RPMI8226 (cell line): ENCODE data around the gene NEU2.
"Not testable (repeated sequence)": the region's sequence is repeated elsewhere in the genome, so short reads cannot be mapped to it uniquely, and the experiment has no call there.

ENCODE experiments used
- DNase-seq: peaks from one replicate; pipeline ENCODE4 v3.0.0-alpha.2; 2015

NEU2 gene

DNA sequence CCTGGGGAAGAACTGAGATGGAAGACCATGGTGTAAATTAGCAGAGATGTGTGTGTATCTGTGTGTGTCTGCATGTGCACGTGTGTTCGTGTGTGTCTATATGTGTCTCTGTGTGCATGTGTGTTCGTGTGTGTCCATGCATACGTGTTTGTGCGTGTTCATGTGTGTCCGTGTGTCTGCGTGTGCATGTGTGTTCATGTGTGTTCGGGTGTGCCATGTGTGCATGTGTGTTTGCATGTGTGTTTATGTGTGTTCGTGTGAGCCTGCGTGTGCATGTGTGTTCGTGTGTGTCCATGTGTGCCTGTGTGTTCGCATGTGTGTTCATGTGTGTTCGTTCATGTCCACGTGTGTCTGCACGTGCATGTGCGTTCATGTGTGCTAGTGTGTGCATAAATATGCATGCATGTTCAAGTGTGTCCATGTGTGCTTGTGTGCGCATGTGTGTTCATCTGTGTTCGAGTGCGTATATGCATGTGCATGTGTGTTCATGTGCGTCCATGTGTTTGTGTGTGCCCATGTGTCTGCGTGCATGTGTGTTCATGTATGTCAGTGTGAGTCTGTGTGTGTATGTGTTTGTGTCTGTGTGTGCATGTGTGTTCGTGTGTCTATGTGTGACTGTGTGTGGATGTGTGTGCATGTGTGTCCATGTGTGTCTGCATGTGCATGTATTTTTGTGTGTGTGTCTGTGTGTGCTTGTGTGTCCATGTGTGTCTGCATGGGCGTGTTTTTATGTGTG is 3.1 kb downstream of the NEU2 start:
- DNase-seq = no peak

DNA sequence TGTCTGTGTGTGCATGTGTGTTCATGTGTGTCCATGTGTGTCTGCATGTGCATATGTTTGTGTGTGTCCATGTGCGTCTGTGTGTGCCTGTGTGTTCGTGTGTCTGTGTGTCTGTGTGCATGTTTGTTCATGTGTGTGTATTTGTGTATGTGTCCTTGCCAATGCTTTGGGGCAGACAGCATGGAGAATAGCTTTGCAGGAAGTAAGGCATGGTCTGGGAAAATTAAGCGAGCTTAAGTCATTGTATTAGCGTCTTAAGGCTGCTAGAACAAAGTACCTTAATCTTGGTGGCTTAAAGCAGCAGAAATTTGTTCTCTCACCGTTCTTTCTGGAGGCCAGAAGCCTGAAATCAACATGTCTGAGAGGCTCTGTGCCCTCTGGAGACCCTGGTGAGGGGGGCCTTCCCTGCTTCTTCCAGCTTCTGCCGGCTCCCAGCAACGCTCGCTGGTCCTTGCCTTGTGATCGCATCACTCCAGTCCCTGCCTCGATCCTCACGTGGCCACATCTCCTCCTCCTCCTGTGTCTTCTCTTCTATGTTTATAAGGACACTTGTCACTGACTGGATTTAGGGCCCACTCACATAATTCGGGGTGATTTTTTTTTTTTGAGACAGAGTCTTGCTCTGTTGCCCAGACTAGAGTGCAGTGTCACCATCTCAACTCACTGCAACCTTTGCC is 3.8 kb downstream of the NEU2 start:
- DNase-seq = no peak

DNA sequence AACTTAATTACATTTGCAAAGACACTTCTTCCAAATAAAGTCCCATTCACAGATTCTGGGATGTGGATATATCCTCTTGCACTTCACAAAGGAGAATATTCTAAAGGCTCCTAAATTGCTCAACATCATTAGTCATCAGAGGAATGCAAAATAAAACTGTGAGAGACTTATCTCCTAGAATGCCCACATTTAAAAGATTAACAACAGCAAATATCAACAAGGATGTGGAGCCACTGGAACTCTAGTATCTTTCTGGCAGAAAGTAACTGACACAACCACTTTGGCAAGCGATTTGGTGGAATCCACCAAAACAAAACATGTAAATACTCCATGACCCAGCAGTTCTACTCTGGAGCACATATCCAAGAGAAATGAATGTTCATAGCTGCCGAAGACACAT is 4.6 kb downstream of the NEU2 start:
- DNase-seq = no peak

DNA sequence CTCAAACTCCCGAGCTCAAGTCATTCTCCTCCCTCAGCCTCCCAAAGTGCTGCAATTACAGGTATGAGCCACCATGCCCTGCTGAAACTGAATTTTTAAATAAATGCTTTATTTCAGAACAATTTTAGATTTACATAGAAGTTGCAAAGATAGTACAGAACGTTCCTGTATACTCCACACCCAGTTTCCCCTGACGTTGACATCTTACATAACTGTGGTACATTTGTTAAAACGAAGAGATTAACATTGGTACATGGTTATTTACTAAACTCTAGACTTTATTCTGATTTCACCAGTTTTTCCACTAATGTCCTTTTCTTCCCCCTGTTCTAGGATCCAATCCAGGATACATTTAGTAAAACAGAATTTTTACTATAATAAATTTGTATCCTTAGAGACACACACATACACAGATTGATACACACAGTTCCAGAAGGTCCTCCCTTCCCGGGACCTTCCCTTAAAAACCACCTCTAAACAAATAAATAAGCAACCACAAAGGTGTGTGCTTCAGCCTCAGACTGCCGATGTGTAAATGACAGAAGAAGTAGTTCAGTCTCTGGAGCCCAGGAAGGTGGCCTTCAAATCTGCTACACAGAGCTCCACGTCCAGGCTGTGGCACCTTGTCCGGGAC is 6.9 kb downstream of the NEU2 start:
- DNase-seq = no peak

DNA sequence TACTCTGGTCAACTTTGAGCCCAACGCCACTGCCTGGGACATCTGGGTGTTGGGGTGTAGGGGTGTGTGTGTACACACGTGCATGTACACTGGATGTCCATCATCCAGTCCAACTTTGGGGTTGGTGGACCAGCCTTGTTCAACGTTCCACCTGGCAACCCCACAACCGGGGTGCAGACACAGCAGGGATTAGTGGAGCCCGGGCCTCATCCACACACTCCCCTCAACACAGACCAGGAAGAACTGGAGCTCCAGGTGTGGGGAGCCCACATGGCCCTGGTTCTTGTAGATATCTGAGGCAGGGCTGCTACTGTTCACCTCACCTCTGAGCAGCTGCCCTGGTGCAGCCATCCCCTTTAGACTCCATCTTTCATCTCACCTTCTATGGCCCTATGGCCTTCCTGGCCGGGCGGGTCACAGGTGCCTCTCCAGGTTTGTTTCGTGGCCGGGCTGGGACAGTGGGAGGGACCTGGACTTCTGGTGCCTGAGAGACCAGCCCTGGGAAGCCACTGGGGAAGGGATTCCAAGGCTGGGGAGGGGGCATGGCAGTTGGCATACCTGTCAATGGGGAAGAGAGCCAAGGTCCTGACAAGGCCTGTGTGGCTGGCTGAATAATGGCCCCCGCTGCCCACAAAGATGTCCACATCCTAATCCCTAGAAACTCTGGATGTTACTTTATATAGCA is 7.5 kb downstream of the NEU2 start:
- DNase-seq = no peak

DNA sequence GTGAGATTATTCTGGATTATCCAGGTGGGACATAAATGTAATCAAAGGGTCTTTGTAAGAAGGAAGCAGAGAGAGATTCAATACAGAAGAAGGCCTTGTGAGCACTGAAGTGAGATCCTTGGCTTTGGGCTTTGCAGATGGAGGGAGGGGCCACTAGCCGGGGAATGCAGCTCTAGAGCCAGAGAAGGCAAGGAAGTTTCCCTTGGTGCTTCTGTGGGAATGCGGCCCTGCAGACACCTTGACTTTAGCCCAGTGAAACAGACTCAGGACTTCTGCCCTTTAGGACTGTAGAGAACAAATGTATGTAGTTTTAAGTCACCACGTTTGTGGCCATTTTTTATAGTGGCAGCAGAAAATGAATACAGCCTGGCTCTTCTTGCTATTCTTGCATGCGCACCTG is 8.1 kb downstream of the NEU2 start:
- DNase-seq = no peak

DNA sequence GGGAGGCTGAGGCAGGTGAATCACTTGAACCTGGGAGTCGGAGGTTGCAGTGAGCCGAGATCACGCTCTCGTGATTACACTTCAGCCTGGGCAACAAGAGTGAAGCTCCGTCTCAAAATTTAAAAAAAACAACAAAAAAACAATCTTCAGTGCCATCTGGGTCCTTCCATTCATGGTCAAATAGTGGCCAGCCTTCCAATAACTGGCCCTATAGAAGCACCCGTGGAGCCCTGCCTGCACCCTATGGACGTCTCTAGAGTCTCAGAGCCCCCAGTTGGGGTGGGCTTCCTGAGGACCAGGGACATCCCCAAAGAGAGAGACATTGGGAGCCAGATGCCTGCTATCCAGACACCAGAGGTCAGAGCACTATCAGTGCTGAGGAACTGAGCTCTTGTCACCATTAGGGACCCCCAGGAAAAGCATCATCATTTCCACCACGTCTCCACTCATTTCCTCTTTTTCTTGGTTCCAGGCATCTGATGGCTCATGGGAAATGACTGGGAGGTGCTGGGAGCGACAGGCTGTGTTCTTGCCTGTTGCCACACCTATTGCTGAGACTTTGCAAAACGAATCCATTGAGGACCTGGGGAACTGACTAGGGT is 9.4 kb downstream of the NEU2 start:
- DNase-seq = no peak

DNA sequence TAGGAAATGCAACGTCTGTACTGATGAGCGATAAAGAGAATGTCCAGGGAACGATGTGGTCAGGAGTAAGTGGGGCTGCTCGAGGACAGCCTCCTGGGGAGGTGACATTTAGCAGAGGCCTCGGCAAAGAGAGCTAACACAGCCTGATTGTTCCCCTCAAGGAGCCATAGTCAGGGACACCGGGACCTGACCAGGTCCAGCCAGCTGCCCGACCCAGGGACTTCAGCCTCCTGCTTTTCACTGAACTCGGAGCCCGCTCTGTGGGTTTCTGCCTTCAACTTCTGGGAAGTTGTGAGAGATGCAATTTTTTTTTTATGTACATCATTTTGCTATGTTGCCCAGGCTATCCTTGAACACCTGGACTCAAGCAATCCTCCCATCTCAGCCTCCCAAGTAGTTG is 10.1 kb downstream of the NEU2 start:
- no peak for DNase-seq

DNA sequence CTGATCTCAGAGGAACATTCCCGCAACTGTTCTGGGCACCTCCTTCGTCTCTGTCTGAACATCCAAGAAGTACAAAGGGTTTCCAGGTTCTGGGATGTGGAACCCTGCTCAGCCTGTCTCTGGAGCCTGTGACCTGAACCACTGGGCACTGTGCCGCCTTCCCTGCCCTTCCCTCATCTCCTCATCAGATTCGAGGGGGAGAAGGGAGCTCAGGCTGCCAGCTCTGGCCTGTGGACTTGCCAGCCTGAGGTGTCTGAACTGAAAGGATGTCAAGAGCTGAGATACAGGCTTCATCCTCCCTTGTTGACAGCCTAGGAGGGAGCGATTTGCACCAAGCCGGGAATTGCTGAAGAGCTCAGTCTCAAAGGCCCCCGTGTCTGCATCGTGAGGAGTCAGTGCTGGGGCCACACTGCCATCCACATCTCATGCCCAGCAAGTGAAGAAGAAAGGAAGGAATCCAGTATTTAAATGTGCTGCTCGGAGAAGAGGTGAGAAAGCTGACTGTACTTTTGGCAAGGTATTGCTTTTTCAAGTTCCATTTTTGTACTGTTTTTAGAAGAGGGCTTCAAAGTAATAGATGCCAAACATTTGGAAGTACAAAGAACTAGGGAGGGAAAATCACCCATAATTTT is 12.6 kb downstream of the NEU2 start:
- DNase-seq = no peak

DNA sequence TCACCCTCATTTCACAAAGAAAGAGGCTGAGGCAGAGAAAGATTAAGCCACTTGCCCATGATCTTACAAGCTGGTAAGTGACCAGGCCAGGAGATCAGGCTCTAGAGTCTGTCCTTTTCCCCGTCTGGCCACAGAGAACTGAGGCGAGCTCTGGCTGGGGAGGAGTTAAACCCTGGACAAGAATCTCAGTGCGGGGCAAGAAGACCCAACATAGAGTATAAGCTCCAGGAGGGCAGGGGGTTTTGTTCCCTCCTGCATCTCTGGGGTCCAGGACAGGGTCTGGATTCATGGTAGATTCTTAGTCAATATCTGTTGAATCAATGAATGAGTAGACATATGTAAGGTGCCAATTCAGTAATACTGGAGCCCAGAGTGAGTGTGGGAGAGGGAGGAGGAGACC is 14.7 kb downstream of the NEU2 start:
- no peak for DNase-seq

DNA sequence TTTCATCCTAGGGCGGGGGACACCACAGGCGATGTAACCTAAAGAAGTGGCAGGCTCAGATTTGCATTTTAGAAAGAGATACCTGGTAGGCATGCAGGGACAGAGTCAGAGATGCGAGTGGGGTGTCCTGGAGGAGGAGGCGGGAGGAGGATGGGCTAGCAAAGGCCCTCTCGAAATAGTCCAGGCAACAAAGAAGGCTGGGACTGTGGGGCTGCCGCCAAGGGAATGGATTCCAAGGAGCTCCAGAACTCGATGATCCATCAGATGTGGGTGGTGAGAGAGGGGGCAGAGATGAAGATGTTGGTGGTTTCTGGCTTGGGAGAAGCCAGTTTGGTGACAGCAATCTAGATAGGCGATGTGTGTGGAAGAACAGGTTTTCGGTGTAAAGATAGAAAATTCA is 15.2 kb downstream of the NEU2 start:
- DNase-seq = no peak

DNA sequence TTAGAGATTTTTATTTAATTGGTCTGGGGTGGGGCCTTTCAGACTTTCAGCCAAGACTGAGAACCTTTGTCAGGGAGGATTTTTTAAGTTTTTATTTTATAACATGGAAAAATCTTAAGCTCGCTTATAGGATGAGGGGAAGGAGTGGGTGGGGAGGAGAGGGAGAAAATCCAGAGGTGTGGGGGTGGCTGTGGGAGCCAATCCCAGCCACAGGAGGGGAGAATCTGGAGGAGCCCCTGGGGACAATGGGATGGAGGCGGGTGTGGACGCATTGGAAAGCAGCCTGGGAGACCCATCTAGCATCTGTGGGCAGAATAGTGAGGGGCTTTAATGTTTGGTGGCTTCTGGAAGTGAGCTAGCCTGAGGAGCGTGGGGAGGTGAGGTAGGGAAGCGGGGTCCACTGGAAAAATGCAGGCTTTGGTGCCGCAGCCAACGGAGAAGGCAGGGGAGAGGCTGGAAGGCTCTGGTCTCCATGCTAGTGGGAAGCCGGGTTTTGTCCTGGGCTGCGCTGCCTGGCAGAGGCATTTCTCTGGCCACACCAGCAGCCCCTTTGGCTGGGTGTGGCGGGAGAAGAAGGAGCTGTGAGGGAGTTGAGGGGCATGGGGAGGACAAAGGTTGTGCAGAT is 16.2 kb downstream of the NEU2 start:
- no peak for DNase-seq

DNA sequence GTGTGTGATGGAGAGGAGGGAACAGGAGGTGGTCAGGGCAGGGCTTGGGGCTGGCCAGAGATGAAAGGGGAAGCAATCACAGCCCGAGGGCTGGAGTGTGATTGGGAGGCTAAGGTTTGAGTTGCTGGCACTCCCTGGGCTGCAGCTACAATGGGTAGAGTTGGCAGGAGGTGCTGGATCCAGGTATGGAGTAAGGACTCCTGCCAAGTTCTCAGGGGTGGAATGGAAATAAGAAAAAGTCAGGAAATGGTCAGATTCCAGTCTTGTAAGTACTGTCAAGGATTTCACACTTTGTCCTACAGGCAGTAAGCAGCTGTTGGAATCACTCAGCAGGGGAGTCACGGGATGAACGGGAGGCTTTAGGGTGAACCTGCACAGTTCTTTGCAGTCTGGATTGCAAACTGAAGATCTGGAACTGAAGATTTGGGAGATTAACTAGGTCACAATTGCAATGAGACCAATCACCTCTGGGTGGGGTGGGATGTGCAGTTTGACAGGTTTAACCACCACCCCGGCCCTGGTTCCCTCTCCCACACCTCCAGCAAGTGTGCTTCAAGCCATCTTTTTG is 16.8 kb downstream of the NEU2 start:
- DNase-seq = no peak

DNA sequence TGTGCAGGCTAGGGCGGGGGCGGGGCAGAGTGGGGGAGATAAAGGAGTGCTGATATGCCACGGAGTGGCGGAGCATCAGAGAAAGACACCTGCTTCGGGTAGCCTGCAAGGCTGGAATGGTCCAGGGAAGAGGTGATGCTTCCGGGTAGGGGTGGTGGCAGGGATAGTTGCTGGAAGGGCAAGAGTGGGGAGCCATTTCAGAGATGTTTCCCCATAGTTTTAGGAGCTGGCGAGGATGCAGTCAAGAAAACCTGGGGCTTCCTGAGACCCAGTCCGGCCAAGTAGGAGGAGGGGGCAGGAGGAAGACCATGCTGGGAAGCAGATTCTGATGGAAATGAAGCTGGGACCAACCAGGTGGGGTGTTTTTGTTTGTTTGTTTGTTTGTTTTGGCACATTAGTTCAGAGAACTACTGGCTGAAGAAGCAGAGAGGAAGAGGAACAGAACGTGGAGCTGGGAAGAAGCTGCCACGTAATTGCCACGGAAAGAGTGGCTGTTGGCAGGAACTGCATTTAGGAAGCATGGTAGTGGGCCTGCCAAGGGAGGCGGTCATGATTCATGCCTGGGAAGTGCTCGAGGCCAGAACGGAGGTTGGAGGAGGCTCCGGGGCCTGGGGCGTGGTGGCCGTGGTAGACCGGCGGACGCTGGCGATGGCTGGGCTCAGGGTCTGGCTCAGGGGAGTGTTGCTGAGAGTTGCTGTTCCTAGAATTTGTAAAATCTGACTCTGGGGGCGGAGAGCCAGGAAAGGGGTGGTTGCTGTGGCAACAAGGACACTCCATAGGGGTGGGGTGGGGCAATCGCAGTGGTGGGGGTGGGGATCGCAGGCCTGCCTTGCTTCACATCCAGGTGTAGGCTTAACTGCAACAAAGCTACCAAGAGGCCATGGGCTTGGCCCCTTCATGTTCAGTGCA is 19.0 kb downstream of the NEU2 start:
- DNase-seq = no peak

DNA sequence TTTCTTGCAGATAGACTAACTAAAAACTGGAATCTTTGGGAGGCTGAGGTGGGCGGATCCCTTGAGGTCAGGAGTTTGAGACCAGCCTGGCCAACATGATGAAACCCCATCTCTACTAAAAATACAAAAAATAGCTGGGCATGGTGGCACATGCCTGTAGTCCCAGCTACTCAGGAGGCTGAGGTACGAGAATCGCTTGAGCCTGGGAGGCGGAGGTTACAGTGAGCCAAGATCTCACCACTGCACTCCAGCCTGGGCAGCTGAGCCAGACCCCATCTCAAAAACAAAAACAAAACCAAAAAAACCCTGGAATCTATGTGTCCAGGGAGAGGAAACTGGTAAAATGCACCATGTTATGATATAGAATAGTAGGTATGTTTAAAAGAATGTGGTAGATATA is 20.0 kb downstream of the NEU2 start:
- not testable (repeated sequence) for DNase-seq

DNA sequence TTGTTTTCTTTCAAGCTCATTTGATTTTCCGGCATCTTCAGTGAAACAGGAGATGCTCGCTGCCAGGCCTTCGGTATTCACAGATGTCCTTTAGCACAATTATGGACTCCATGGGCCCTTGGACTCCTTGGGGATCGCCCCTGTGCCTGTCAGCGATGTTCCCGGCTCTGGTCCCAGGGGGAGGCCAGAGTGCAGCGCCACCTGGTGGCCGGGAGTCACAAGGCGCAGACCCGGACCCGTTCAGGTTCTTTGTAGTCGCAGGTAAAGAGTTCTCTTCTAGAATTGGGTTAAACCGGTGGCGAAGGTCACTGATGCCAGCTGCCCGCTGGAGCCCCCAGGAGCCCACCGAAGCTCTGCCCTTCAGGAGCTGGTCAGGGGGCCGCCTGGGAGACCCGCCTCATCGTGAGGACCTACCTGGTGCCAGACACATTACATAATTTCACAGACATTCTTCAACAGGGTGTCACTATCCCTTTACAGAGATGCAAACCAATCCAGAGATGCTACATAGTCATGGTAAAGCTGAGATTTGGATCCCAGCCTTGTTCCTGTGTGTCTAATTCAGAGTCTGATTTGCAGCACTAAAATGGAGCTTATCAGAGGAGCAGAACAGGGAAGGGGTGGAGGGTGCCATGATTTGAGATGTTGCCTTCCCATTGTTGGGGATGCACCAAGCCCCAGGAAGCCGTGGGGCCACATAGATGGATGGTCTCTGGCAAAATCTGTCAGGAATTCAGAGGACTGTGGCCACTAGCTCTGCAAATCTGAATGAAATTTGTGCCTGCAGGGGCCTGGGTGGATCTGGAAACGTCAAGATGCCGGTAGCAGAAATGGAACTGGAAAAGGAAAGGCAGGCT is 21.7 kb downstream of the NEU2 start:
- peak; percentile 60 for DNase-seq

DNA sequence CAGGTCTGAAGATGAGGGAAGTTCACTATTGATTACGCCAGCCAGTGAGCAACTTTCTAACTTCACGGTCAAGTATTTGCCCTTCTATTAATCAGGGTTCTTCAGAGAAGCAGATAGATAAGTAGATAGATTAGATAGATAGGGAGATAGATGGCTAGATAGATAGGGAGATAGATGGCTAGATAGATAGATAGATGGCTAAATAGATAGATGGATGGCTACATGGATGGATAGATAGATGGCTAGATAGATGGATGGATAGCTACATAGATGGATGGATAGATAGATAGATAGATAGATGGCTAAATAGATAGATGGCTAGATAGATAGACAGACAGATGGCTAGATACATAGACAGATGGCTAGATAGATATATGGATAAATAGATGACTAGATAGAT is 22.9 kb downstream of the NEU2 start:
- DNase-seq = no peak

DNA sequence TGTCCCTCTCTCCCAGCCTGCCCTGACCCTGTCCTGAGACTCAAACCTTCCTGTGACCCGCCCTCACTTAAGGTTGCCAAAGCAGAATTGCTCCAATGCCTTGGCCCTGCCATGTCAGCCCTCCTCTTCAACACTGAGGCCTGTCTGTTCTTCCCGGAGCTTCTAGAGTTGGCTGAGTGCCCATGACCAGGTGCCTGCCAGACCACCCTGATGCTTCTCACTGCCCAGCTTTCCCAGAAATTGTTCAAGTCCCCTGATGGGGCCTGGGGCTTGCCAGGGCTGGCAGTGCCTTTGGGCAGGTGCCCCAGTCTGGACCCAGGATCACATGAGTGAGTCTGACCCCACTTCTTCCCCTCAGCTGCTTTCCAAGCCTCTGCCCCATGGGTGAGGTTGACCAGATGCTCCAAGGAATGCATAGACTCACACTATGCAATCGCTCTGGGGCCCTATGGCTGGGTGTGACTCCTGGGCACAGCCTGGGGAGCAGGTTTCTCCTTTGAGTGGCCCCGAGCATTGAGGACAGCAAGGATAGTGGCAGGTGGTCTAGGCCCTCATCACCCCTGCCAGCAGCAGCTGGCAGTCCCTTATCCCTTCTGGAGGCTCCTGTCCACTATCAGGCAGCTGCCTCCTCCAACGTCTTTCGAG is 24.6 kb downstream of the NEU2 start:
- DNase-seq = peak; percentile 7
